Measurements from ENCODE around the gene TNFSF11. TPM values are rescaled to one million over a fixed set of nuclear protein-coding genes. Genes with fewer than 3 reads are reported as not detected.

Gene TNFSF11
- total RNA-seq, 2 donors from 2014 or later: 3.9 TPM; not detected in 1

DNA sequence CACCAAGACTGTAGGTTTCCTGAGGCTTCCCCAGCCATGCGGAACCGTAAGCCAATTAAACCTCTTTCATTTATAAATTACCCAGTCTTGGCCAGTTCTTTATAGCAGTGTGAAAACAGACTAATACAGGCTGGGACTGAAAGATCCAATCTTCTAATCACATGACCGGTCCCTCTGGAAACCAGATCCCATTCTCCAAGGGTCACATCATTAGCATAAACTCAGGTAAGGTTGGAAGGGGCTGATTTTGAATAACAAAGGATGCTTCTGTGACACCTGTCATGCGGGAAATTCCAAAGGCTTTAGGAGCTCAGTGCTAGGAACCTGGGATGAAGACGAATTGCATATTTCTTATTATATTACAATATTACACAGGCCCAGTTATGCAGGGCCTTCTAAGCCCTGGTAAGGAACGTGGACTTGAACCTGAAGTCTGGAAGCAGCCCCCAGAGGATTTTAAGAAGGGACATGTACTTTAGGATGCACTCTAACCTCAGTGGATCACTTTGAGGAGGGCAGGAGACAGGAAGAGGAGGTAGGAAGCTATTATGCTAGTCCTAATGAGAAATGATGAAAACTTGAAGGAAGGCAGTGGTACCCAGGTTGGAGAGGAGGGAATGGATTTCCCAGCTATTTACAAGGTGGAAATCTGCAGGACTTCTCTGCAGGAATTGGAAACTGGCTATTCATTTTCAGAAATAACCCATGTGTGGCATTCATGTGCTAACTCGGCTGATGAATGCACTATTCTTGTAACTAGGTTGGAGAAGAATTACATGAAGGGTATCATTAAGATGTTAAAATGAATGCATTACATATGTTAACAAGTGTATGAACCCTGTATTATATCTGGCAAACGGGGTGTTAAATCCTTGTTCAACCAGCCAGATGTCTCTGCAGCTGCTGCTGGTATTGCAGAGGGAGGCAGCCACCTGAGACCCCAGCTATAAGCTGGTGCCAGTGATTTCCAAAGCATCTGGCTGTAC lies 19.3 kb downstream of the TNFSF11 start:
- no peaks in the 10 kb centered on the region for H3K36me3 ChIP-seq (replicated peaks in 1 of 2; ENCODE audit: insufficient read depth in 1 of 2, low read depth in 2 of 2)
- 53 to 61% methylated on average over 8 of the region's 8 CpGs for WGBS, 2 donors
- DNase-seq (no peak), ATAC-seq (no peak)
- no peak overlapping the region for H3K4me3 ChIP-seq
- intact Hi-C loops (cut with DNase I): no loop called here
- no peaks in the 10 kb centered on the region for H3K9me3 ChIP-seq
- no peak overlapping the region for H3K27ac ChIP-seq
- no peaks in the 10 kb centered on the region for H3K27me3 ChIP-seq
- no peak for TF ChIP-seq POLR2A (IDR thresholded peaks at IDR 0.05)
- TF ChIP-seq, protein P1, sequence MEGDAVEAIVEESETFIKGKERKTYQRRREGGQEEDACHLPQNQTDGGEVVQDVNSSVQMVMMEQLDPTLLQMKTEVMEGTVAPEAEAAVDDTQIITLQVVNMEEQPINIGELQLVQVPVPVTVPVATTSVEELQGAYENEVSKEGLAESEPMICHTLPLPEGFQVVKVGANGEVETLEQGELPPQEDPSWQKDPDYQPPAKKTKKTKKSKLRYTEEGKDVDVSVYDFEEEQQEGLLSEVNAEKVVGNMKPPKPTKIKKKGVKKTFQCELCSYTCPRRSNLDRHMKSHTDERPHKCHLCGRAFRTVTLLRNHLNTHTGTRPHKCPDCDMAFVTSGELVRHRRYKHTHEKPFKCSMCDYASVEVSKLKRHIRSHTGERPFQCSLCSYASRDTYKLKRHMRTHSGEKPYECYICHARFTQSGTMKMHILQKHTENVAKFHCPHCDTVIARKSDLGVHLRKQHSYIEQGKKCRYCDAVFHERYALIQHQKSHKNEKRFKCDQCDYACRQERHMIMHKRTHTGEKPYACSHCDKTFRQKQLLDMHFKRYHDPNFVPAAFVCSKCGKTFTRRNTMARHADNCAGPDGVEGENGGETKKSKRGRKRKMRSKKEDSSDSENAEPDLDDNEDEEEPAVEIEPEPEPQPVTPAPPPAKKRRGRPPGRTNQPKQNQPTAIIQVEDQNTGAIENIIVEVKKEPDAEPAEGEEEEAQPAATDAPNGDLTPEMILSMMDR (IDR thresholded peaks at IDR 0.05): no peak
- H3K4me1 ChIP-seq: peaks cover 4% of the 10 kb centered on the region

DNA sequence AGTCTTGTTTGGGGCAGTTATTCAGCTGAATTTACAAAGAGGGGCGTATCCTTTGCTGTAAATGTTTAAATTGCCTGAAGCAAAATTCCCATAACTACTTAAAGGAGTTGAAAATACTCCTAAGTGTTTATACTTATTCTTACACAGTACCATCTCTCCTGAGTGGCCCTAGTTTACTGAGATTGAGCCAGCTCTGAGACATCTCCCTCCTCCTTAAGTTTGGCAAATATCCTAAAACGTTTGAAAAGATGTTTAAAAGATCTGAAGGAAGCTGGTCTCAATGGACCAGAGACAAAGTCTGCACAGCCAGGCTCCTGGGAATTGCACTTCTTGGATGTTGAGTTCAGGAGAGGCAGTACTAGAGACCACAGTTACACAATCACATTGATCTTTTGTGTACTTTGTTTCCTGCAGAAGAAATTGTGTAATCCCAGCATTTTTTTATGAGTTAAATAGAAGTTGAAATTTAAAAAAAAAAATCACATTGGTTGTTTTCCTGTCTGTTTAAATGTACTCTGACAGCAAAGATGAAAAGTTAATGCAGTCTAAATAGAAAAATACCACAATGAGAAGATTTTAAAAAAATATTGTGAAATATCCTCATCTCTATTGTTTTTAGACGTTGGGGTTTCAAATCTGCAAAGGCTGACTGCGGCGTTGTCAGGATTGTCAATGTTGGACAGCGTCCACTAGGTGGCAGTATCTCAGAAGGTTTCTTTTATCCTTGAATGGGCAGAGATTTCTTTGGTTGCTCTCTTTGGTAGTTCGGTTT lies 20.7 kb downstream of the TNFSF11 start:
- ATAC-seq: peak; percentile 78
- H3K27ac ChIP-seq: no peak overlapping the region
- WGBS, 2 donors: 3 to 4% methylated on average over 7 of the region's 7 CpGs

GRCh38 chr13:42595253-42595571 lies 21.3 kb downstream of the TNFSF11 start:
- WGBS, 2 donors: 21 to 31% methylated on average over 4 of the region's 4 CpGs
- intact Hi-C loops (cut with DNase I): no loop called here
- Histone ChIP-seq H3K9me3 (no peaks in the 10 kb centered on the region), H3K27me3 (no peaks in the 10 kb centered on the region), H3K4me3 (no peak overlapping the region), H3K27ac (no peak overlapping the region), H3K36me3 (replicated peaks in 1 of 2; ENCODE audit: insufficient read depth in 1 of 2, low read depth in 2 of 2) (no peaks in the 10 kb centered on the region), H3K4me1 (peaks cover 4% of the 10 kb centered on the region)
- ATAC-seq (no peak), DNase-seq (no peak)
- TF ChIP-seq POLR2A (IDR thresholded peaks at IDR 0.05): no peak
- TF ChIP-seq, protein P1 (IDR thresholded peaks at IDR 0.05): no peak

More for the DNA sequence above, 20.7 kb downstream of the TNFSF11 start:
- no peak overlapping the region for H3K4me3 ChIP-seq
- H3K27me3 ChIP-seq: no peaks in the 10 kb centered on the region
- peaks cover 4% of the 10 kb centered on the region for H3K4me1 ChIP-seq
- intact Hi-C loops (cut with DNase I): no loop called here
- peak; percentile 54 to 61 (median 57) for DNase-seq
- TF ChIP-seq POLR2A (IDR thresholded peaks at IDR 0.05): no peak
- TF ChIP-seq, protein P1 (IDR thresholded peaks at IDR 0.05): peak; percentile 26 to 94 (median 75)
- no peaks in the 10 kb centered on the region for H3K9me3 ChIP-seq
- no peaks in the 10 kb centered on the region for H3K36me3 ChIP-seq (replicated peaks in 1 of 2; ENCODE audit: insufficient read depth in 1 of 2, low read depth in 2 of 2)

GRCh38 chr13:42597505-42597904 lies 23.6 kb downstream of the TNFSF11 start:
- H3K4me1 ChIP-seq: peaks cover 4% of the 10 kb centered on the region
- H3K9me3 ChIP-seq: no peaks in the 10 kb centered on the region
- DNase-seq: no peak
- no peak overlapping the region for H3K27ac ChIP-seq
- no peaks in the 10 kb centered on the region for H3K36me3 ChIP-seq (replicated peaks in 1 of 2; ENCODE audit: insufficient read depth in 1 of 2, low read depth in 2 of 2)
- 55 to 82% methylated on average over 4 of the region's 4 CpGs for WGBS, 2 donors
- no peak for TF ChIP-seq POLR2A (IDR thresholded peaks at IDR 0.05)
- TF ChIP-seq, protein P1 (IDR thresholded peaks at IDR 0.05): no peak
- no peaks in the 10 kb centered on the region for H3K27me3 ChIP-seq
- intact Hi-C loops (cut with DNase I): no loop called here
- no peak for ATAC-seq
- no peak overlapping the region for H3K4me3 ChIP-seq

Measured in body of pancreas (tissue), 4 donors.